A673 (cell line): Measurements from ENCODE around the gene OVCA2. TPM values are rescaled to one million over a fixed set of nuclear protein-coding genes. Genes with fewer than 3 reads are reported as not detected.

Experiments
- BruUV-seq: library from RNA; stranded (reverse); fragments of 400-500 nt; replicated peaks from 2 replicates; lab custom pipeline; 2021; lab: Mats Ljungman, UMichigan
- CTCF ChIA-PET: fragments of 300-600 bp; sonication (Branson Sonifier 250); formaldehyde crosslinking; loops from one replicate; lab custom pipeline; 2022; ENCODE audit warnings: antibody characterized with exemption; lab: Charles Lee
- POLR2A ChIA-PET: fragments of 300-600 bp; sonication (Branson Sonifier 250); formaldehyde crosslinking; loops from one replicate; lab custom pipeline; 2022; ENCODE audit warnings: antibody characterized with exemption; ENCODE audit not compliant: low non-redundant PET; lab: Charles Lee
- DNase-seq: peaks from one replicate; pipeline ENCODE4 v3.0.0-alpha.2; 2015; ENCODE audit warnings: low spot score
- H3K27ac ChIP-seq: fragments of 200-600 bp; sonication (generic); 2 replicates; pipeline ENCODE4 v1.5.1; 2016; ENCODE audit warnings: mixed run types, low read depth, mild to moderate bottlenecking, mixed read lengths, antibody characterized with exemption, low read length; ENCODE audit not compliant: poor library complexity, severe bottlenecking
- H3K27me3 ChIP-seq: fragments of 200-600 bp; sonication (generic); replicated peaks from 2 replicates; pipeline ENCODE4 v1.6.1; 2017; ENCODE audit warnings: mixed run types, low read depth, mild to moderate bottlenecking, mixed read lengths, antibody characterized with exemption, low read length; ENCODE audit not compliant: insufficient read depth, poor library complexity
- H3K36me3 ChIP-seq: fragments of 200-600 bp; sonication (generic); 2 replicates; pipeline ENCODE4 v1.6.1; 2016; ENCODE audit warnings: mixed run types, mild to moderate bottlenecking, mixed read lengths, antibody characterized with exemption, low read length; ENCODE audit not compliant: insufficient read depth, poor library complexity, severe bottlenecking
- H3K4me1 ChIP-seq: fragments of 200-600 bp; sonication (generic); 2 replicates; pipeline ENCODE4 v1.6.1; 2017; ENCODE audit warnings: mixed run types, mild to moderate bottlenecking, mixed read lengths, antibody characterized with exemption, low read length; ENCODE audit not compliant: insufficient read depth, poor library complexity, severe bottlenecking
- H3K4me3 ChIP-seq: fragments of 200-600 bp; sonication (generic); 2 replicates; pipeline ENCODE4 v1.5.1; 2016; ENCODE audit warnings: low read depth, mixed run types, mild to moderate bottlenecking, mixed read lengths, low read length; ENCODE audit not compliant: poor library complexity, severe bottlenecking
- H3K9me3 ChIP-seq: fragments of 200-600 bp; sonication (generic); 2 replicates; pipeline ENCODE4 v1.6.1; 2016; ENCODE audit warnings: mixed run types, low read depth, mild to moderate bottlenecking, mixed read lengths, antibody characterized with exemption, low read length; ENCODE audit not compliant: poor library complexity, severe bottlenecking
- CTCF ChIP-seq: fragments of 300-800, 200-600 bp; sonication (generic); conservative IDR thresholded peaks from 2 replicates; pipeline ENCODE4 v1.5.1; 2017; ENCODE audit warnings: low read depth, mild to moderate bottlenecking, antibody characterized with exemption, low read length, moderate library complexity, mixed read lengths
- EZH2 ChIP-seq: fragments of 200-600 bp; sonication (generic); IDR thresholded peaks from 2 replicates; pipeline ENCODE4 v1.6.1; 2017; ENCODE audit warnings: borderline replicate concordance, low read depth, mild to moderate bottlenecking, mixed read lengths, antibody characterized with exemption, low read length; ENCODE audit not compliant: poor library complexity, severe bottlenecking
- intact Hi-C: fragments of 100-400 bp; cut with micrococcal nuclease; formaldehyde crosslinking; loops from one replicate; pipeline ENCODE4 v1.10.0; 2022; ENCODE audit not compliant: unreplicated experiment
- total RNA-seq: library from RNA; stranded (reverse); gene quantifications from 2 replicates; pipeline ENCODE4 v1.2.3, GENCODE V29; 2021

The OVCA2 gene
- total RNA-seq, 1 experiment from 2014 or later: 30.7 TPM

- H3K9me3 ChIP-seq: no peaks in the 10 kb centered on the region
- H3K27me3 ChIP-seq: no peaks in the 10 kb centered on the region
- DNase-seq: no peak
- H3K4me3 ChIP-seq: no peak overlapping the region
- CTCF ChIA-PET: no interaction called here
- POLR2A ChIA-PET: no interaction called here
- intact Hi-C loops: no loop called here
- no peak overlapping the region for H3K27ac ChIP-seq
- BruUV-seq: no TSS peak
- peaks cover 11% of the 10 kb centered on the region for H3K36me3 ChIP-seq
- peaks cover 20% of the 10 kb centered on the region for H3K4me1 ChIP-seq
- TF ChIP-seq CTCF: no peak
- TF ChIP-seq EZH2: no peak
Observed at GRCh38 chr17:2037155-2037554, 4.7 kb upstream of the OVCA2 start.

- peaks cover 14% of the 10 kb centered on the region for H3K4me1 ChIP-seq
- DNase-seq: no peak
- no peaks in the 10 kb centered on the region for H3K9me3 ChIP-seq
- peaks cover 26% of the 10 kb centered on the region for H3K36me3 ChIP-seq
- intact Hi-C loops: loop anchor here (5.0 kb wide), 2 partner anchors 133 to 323 kb away; no protein-coding TSS in a partner anchor
- CTCF ChIA-PET: no interaction called here
- POLR2A ChIA-PET: no interaction called here
- H3K4me3 ChIP-seq: no peak overlapping the region
- no peak overlapping the region for H3K27ac ChIP-seq
- TF ChIP-seq EZH2: no peak
- no peak for TF ChIP-seq CTCF
- no peaks in the 10 kb centered on the region for H3K27me3 ChIP-seq
- BruUV-seq: no TSS peak
Observed at GRCh38 chr17:2040219-2040827, 1.5 kb upstream of the OVCA2 start.

GRCh38 chr17:2040942-2041560 lies 771 bp upstream of the OVCA2 start:
- Histone ChIP-seq H3K9me3 (no peaks in the 10 kb centered on the region), H3K27me3 (no peaks in the 10 kb centered on the region), H3K36me3 (peaks cover 21% of the 10 kb centered on the region), H3K4me3 (peak overlapping the region; percentile 73), H3K4me1 (peaks cover 13% of the 10 kb centered on the region), H3K27ac (peak overlapping the region; percentile 67)
- no TSS peak for BruUV-seq
- ChIA-PET CTCF (interaction anchor here (1.3 kb wide), 1 partner anchor 132 kb away, joined by 4 read pairs; no protein-coding TSS in a partner anchor), POLR2A (interaction anchor here (0.7 kb wide), 1 partner anchor 441 kb away, joined by 4 read pairs; no protein-coding TSS in a partner anchor)
- DNase-seq: no peak
- intact Hi-C loops: loop anchor here (5.0 kb wide), 2 partner anchors 134 to 324 kb away; no protein-coding TSS in a partner anchor
- TF ChIP-seq CTCF: no peak
